ENCODE measurements around the gene HIPK2.

- no peak for TF ChIP-seq CTCF (conservative IDR thresholded peaks at IDR 0.05 in 1 of 2, IDR thresholded peaks at IDR 0.05 in 1 of 2; ENCODE audit: extremely low read depth in 1 of 2, insufficient read depth in 1 of 2, low read depth in 1 of 2, low read length in 2 of 2)
- no peak for TF ChIP-seq EZH2 (IDR thresholded peaks at IDR 0.05; ENCODE audit: borderline replicate concordance, low read length)
These were observed 13.5 kb upstream of the HIPK2 start for GRCh38 chr7:139791316-139791715.
